HG03460 (cell line): ENCODE results near the gene FSD1L.

Source experiments
- ATAC-seq: cut with Tn5 transposase; IDR thresholded peaks from one replicate; pipeline ENCODE4 v1.9.1; 2021; ENCODE audit not compliant: unreplicated experiment

The FSD1L gene

GRCh38 chr9:105432247-105432842 lies 15.5 kb upstream of the FSD1L start:
- no peak for ATAC-seq

GRCh38 chr9:105435453-105435852 lies 12.4 kb upstream of the FSD1L start:
- ATAC-seq, result no peak

- no peak for ATAC-seq
These were observed 11.1 kb upstream of the FSD1L start for GRCh38 chr9:105436783-105437182.

- ATAC-seq, result no peak
These were observed 10.1 kb upstream of the FSD1L start for GRCh38 chr9:105437704-105438103.

- ATAC-seq, result no peak
These were observed 9.6 kb upstream of the FSD1L start for GRCh38 chr9:105438141-105438806.

- no peak for ATAC-seq
These were observed 8.4 kb upstream of the FSD1L start for GRCh38 chr9:105439428-105439827.

- no peak for ATAC-seq
These were observed 6.1 kb upstream of the FSD1L start for GRCh38 chr9:105441616-105442160.

- no peak for ATAC-seq
These were observed 4.7 kb upstream of the FSD1L start for GRCh38 chr9:105443121-105443520.

- no peak for ATAC-seq
These were observed 3.7 kb upstream of the FSD1L start for GRCh38 chr9:105444130-105444529.

GRCh38 chr9:105445203-105445881 lies 2.5 kb upstream of the FSD1L start:
- no peak for ATAC-seq

GRCh38 chr9:105447386-105447813 lies 434 bp upstream of the FSD1L start:
- ATAC-seq, result peak; percentile 25

- no peak for ATAC-seq
These were observed 1.2 kb downstream of the FSD1L start for GRCh38 chr9:105449081-105449480.

GRCh38 chr9:105452185-105452584 lies 4.4 kb downstream of the FSD1L start:
- ATAC-seq, result no peak

GRCh38 chr9:105455836-105456475 lies 8.1 kb downstream of the FSD1L start:
- no peak for ATAC-seq

- no peak for ATAC-seq
These were observed 9.9 kb downstream of the FSD1L start for GRCh38 chr9:105457560-105458294.

GRCh38 chr9:105458404-105458803 lies 10.6 kb downstream of the FSD1L start:
- ATAC-seq, result no peak

- no peak for ATAC-seq
These were observed 11.5 kb downstream of the FSD1L start for GRCh38 chr9:105459336-105459735.

GRCh38 chr9:105466898-105467455 lies 19.1 kb downstream of the FSD1L start:
- ATAC-seq, result no peak

- ATAC-seq, result no peak
These were observed 21.0 kb downstream of the FSD1L start for GRCh38 chr9:105468875-105469274.

- ATAC-seq, result no peak
These were observed 25.4 kb downstream of the FSD1L start for GRCh38 chr9:105473221-105473620.

- ATAC-seq, result no peak
These were observed 27.5 kb downstream of the FSD1L start for GRCh38 chr9:105475302-105475701.
